ENCODE measurements around the gene GUCA1C. TPM values are rescaled to one million over a fixed set of nuclear protein-coding genes. Genes with fewer than 3 reads are reported as not detected.

The GUCA1C gene
- total and polyA plus RNA-seq, 2 donors (not counting 3 experiments of a cell fraction or from before 2014, with no cell fraction given): not detected

DNA sequence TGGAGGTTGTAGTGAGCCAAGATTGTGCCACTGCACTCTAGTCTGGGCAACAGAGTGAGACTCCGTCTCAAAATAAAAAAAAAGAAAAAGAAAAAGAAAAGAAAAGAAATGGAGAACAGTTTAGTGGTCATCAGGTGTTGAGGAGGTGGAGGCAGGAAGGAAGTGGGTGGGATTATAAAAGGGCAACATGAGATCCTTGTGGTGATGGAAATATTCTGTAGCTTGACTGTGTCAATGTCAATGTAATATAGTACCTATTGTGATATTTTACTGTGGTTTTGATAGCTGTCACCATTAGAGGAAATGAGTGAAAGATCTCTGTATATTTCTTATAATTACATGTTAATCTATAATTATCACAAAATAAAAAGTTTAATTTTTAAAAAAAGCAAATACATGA is 70.3 kb downstream of the GUCA1C start:
- no peak overlapping the region for H3K4me2 ChIP-seq (ENCODE audit: insufficient read depth, low read length)
- H3K4me1 ChIP-seq (ENCODE audit: control insufficient read depth, extremely low read depth, insufficient read depth, low read length): no peaks in the 10 kb centered on the region
- FAIRE-seq: no peak
- H3K27ac ChIP-seq (ENCODE audit: insufficient read depth, low read depth, low read length): no peak overlapping the region
- no peak overlapping the region for H3K9ac ChIP-seq (replicated peaks; ENCODE audit: extremely low read depth, insufficient read depth, low read length)
- dilution Hi-C loops (cut with MboI; ENCODE audit: extremely low pct_ligation_motif_present, low sequenced_read_pairs): no loop called here
- no peak overlapping the region for H2AFZ ChIP-seq (ENCODE audit: low read depth, low read length)
- no peaks in the 10 kb centered on the region for H4K20me1 ChIP-seq (replicated peaks; ENCODE audit: control insufficient read depth, extremely low read depth, insufficient read depth, low read length)
- H3K27me3 ChIP-seq (ENCODE audit: control insufficient read depth in 2 of 2, insufficient read depth in 2 of 2, low read length in 2 of 2): no peaks in the 10 kb centered on the region
- ChIA-PET POLR2A (no interaction called here), CTCF (no interaction called here)
- no peak overlapping the region for H3K4me3 ChIP-seq (replicated peaks in 1 of 3; ENCODE audit: insufficient read depth in 1 of 3, low read depth in 1 of 3, low read length in 3 of 3)
- DNase-seq (ENCODE audit: low read depth, low spot score): no peak
- H3K9me1 ChIP-seq (replicated peaks; ENCODE audit: control insufficient read depth, extremely low read depth, insufficient read depth, low read length): no peaks in the 10 kb centered on the region
- no TSS peak for BruUV-seq (replicated peaks)
- TF ChIP-seq POLR2AphosphoS5 (IDR thresholded peaks at IDR 0.05; ENCODE audit: insufficient read depth, low read depth, low read length) (no peak), FOS (IDR thresholded peaks at IDR 0.05; ENCODE audit: borderline replicate concordance, insufficient read depth, low read length) (no peak), POLR2A (IDR thresholded peaks at IDR 0.05; ENCODE audit: low read depth, low read length) (no peak), MYC (IDR thresholded peaks at IDR 0.05; ENCODE audit: low read depth, low read length) (no peak)
- TF ChIP-seq, protein P1, sequence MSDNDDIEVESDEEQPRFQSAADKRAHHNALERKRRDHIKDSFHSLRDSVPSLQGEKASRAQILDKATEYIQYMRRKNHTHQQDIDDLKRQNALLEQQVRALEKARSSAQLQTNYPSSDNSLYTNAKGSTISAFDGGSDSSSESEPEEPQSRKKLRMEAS (IDR thresholded peaks at IDR 0.05; ENCODE audit: insufficient read depth, insufficient read length): no peak
- no peaks in the 10 kb centered on the region for H3K79me2 ChIP-seq (ENCODE audit: control insufficient read depth, insufficient read depth, low read length)
- no peaks in the 10 kb centered on the region for H3K9me3 ChIP-seq (replicated peaks; ENCODE audit: control insufficient read depth, insufficient read depth, low read length)
- intact Hi-C loops (cut with micrococcal nuclease): no loop called here
- H3K36me3 ChIP-seq (ENCODE audit: control insufficient read depth in 2 of 2, extremely low read depth in 1 of 2, insufficient read depth in 2 of 2, low read length in 2 of 2): no peaks in the 10 kb centered on the region

DNA sequence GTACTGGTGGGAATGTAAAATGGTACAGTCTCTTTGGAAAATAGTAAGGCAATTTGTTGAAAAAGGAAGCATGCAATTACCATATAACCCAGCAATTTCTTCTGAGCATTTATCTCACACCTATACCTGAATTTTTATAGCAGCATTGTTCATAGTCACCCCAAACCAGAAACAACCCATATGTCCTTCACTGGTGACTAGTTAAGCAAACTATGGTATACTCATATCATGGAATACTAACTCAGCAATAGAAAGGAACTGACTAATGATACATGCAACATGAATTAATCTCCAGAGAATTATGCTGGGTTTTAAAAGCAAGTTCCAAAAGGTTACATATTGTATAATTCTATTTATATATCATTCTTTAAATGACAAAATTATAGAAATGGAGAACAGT is 70.9 kb downstream of the GUCA1C start:
- intact Hi-C loops (cut with micrococcal nuclease) (no loop called here), dilution Hi-C loops (cut with MboI; ENCODE audit: extremely low pct_ligation_motif_present, low sequenced_read_pairs) (no loop called here)
- no peak for DNase-seq (ENCODE audit: low read depth, low spot score)
- Histone ChIP-seq H3K4me3 (replicated peaks in 1 of 3; ENCODE audit: insufficient read depth in 1 of 3, low read depth in 1 of 3, low read length in 3 of 3) (no peak overlapping the region), H3K4me1 (ENCODE audit: control insufficient read depth, extremely low read depth, insufficient read depth, low read length) (no peaks in the 10 kb centered on the region), H3K27me3 (ENCODE audit: control insufficient read depth in 2 of 2, insufficient read depth in 2 of 2, low read length in 2 of 2) (no peaks in the 10 kb centered on the region), H3K36me3 (ENCODE audit: control insufficient read depth in 2 of 2, extremely low read depth in 1 of 2, insufficient read depth in 2 of 2, low read length in 2 of 2) (no peaks in the 10 kb centered on the region), H2AFZ (ENCODE audit: low read depth, low read length) (no peak overlapping the region), H3K9me3 (replicated peaks; ENCODE audit: control insufficient read depth, insufficient read depth, low read length) (no peaks in the 10 kb centered on the region), H3K27ac (ENCODE audit: insufficient read depth, low read depth, low read length) (no peak overlapping the region), H3K9me1 (replicated peaks; ENCODE audit: control insufficient read depth, extremely low read depth, insufficient read depth, low read length) (no peaks in the 10 kb centered on the region), H4K20me1 (replicated peaks; ENCODE audit: control insufficient read depth, extremely low read depth, insufficient read depth, low read length) (no peaks in the 10 kb centered on the region), H3K79me2 (ENCODE audit: control insufficient read depth, insufficient read depth, low read length) (no peaks in the 10 kb centered on the region), H3K4me2 (ENCODE audit: insufficient read depth, low read length) (no peak overlapping the region), H3K9ac (replicated peaks; ENCODE audit: extremely low read depth, insufficient read depth, low read length) (no peak overlapping the region)
- CTCF ChIA-PET: no interaction called here
- no peak for FAIRE-seq
- TF ChIP-seq GATA2 (IDR thresholded peaks at IDR 0.05; ENCODE audit: insufficient read depth, insufficient read length, low read depth, low read length): no peak
- no peak for TF ChIP-seq JUN (IDR thresholded peaks at IDR 0.05; ENCODE audit: borderline replicate concordance, insufficient read depth, insufficient read length, low read depth)
- TF ChIP-seq, protein P2, sequence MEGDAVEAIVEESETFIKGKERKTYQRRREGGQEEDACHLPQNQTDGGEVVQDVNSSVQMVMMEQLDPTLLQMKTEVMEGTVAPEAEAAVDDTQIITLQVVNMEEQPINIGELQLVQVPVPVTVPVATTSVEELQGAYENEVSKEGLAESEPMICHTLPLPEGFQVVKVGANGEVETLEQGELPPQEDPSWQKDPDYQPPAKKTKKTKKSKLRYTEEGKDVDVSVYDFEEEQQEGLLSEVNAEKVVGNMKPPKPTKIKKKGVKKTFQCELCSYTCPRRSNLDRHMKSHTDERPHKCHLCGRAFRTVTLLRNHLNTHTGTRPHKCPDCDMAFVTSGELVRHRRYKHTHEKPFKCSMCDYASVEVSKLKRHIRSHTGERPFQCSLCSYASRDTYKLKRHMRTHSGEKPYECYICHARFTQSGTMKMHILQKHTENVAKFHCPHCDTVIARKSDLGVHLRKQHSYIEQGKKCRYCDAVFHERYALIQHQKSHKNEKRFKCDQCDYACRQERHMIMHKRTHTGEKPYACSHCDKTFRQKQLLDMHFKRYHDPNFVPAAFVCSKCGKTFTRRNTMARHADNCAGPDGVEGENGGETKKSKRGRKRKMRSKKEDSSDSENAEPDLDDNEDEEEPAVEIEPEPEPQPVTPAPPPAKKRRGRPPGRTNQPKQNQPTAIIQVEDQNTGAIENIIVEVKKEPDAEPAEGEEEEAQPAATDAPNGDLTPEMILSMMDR (IDR thresholded peaks at IDR 0.05; ENCODE audit: extremely low read depth in 1 of 2, insufficient read depth in 1 of 2, low read depth in 1 of 2, low read length in 2 of 2): no peak
- no peak for TF ChIP-seq MYC (IDR thresholded peaks at IDR 0.05; ENCODE audit: low read depth, low read length)
- no peak for TF ChIP-seq FOS (IDR thresholded peaks at IDR 0.05; ENCODE audit: borderline replicate concordance, insufficient read depth, low read length)
- no peak for TF ChIP-seq POLR2AphosphoS5 (IDR thresholded peaks at IDR 0.05; ENCODE audit: insufficient read depth, low read depth, low read length)
- no peak for TF ChIP-seq EZH2 (IDR thresholded peaks at IDR 0.05; ENCODE audit: borderline replicate concordance, low read depth, low read length, severe bottlenecking)
- BruUV-seq (replicated peaks): no TSS peak
- POLR2A ChIA-PET: no interaction called here
